Keratinocyte (primary cell): ENCODE measurements around the gene BTG4. TPM values are rescaled to one million over a fixed set of nuclear protein-coding genes. Genes with fewer than 3 reads are reported as not detected.
A peak's percentile ranks its signal among the peaks of the same experiment; 100 is the strongest.

Experiments used
- DNase-seq: peaks from one replicate; pipeline ENCODE4 v3.0.0-alpha.2; 2011; ENCODE audit warnings: low read depth, missing footprints, low spot score
- FAIRE-seq: peaks from 2 replicates; lab custom pipeline; 2011; peaks lifted over from hg19 to GRCh38; lab: Jason Lieb, UNC
- H2AFZ ChIP-seq: 2 replicates; pipeline ENCODE4 v1.6.0; 2012; ENCODE audit warnings: low read length, control low read depth, inconsistent platforms; ENCODE audit not compliant: control insufficient read depth
- H3K27ac ChIP-seq: 2 replicates; pipeline ENCODE4 v1.5.1; 2011; ENCODE audit warnings: low read length; ENCODE audit not compliant: control insufficient read depth, insufficient read depth
- H3K27me3 ChIP-seq: 3 replicates; pipeline ENCODE4 v1.6.0; 2011; ENCODE audit warnings: low read length; ENCODE audit not compliant: control insufficient read depth, insufficient read depth; ENCODE audit errors: extremely low read depth
- H3K36me3 ChIP-seq, 2 experiments: 2 replicates in 1 of 2; 3 replicates in 1 of 2; pipeline ENCODE4 v1.5.1; 2011; ENCODE audit warnings: low read length in 2 of 2, mild to moderate bottlenecking in 1 of 2; ENCODE audit not compliant: control insufficient read depth in 2 of 2, insufficient read depth in 2 of 2; ENCODE audit errors: extremely low read depth in 1 of 2
- H3K4me1 ChIP-seq: 3 replicates; pipeline ENCODE4 v1.5.1; 2011; ENCODE audit warnings: low read length; ENCODE audit not compliant: control insufficient read depth, insufficient read depth; ENCODE audit errors: extremely low read depth
- H3K4me2 ChIP-seq: 3 replicates; pipeline ENCODE4 v1.6.0; 2011; ENCODE audit warnings: low read depth, low read length; ENCODE audit not compliant: control insufficient read depth, insufficient read depth; ENCODE audit errors: extremely low read depth
- H3K4me3 ChIP-seq, 3 experiments: fragments of 200-600 bp in 1 of 3; sonication (generic) in 1 of 3; 2 replicates in 2 of 3; 3 replicates in 1 of 3; pipeline ENCODE4 v1.5.1; 2011 to 2016; ENCODE audit warnings: low read length in 3 of 3, mild to moderate bottlenecking in 3 of 3, control low read depth in 2 of 3, inconsistent platforms in 1 of 3, low read depth in 1 of 3, mixed read lengths in 1 of 3, mixed run types in 1 of 3, moderate library complexity in 1 of 3; ENCODE audit not compliant: control insufficient read depth in 2 of 3, insufficient read depth in 2 of 3; ENCODE audit errors: extremely low read depth in 1 of 3
- H3K79me2 ChIP-seq: 2 replicates; pipeline ENCODE4 v1.6.0; 2012; ENCODE audit warnings: low read length; ENCODE audit not compliant: control insufficient read depth, insufficient read depth
- H3K9ac ChIP-seq: 3 replicates; pipeline ENCODE4 v1.6.0; 2011; ENCODE audit warnings: low read length; ENCODE audit not compliant: control insufficient read depth, insufficient read depth; ENCODE audit errors: extremely low read depth
- H3K9me1 ChIP-seq: 3 replicates; pipeline ENCODE4 v1.6.0; 2011; ENCODE audit warnings: low read length; ENCODE audit not compliant: control insufficient read depth, insufficient read depth; ENCODE audit errors: extremely low read depth
- H3K9me3 ChIP-seq: 2 replicates; pipeline ENCODE4 v1.5.1; 2012; ENCODE audit warnings: low read depth, low read length; ENCODE audit not compliant: control insufficient read depth
- H4K20me1 ChIP-seq: 3 replicates; pipeline ENCODE4 v1.6.0; 2011; ENCODE audit warnings: low read length; ENCODE audit not compliant: control insufficient read depth, insufficient read depth; ENCODE audit errors: extremely low read depth
- CTCF ChIP-seq, 3 experiments: IDR thresholded peaks in 1 of 3; conservative IDR thresholded peaks in 1 of 3; optimal IDR thresholded peaks in 1 of 3; 2 replicates in 2 of 3; 3 replicates in 1 of 3; pipeline versions ENCODE3 to v1.5.1; 2011; ENCODE audit warnings: low read length in 3 of 3, mild to moderate bottlenecking in 3 of 3, moderate library complexity in 2 of 3, control low read depth in 1 of 3, inconsistent platforms in 1 of 3; ENCODE audit not compliant: insufficient read depth in 2 of 3; ENCODE audit errors: extremely low read depth in 1 of 3
- EZH2 ChIP-seq: IDR thresholded peaks from one replicate; pipeline ENCODE4 v1.6.1; 2012; ENCODE audit warnings: inconsistent platforms, mild to moderate bottlenecking, low read length, moderate library complexity
- dilution Hi-C: fragments of 300-500 bp; cut with MboI; formaldehyde crosslinking; loops from one replicate; pipeline ENCODE4 v1.7.0; 2020; ENCODE audit warnings: low sequenced_read_pairs; ENCODE audit not compliant: extremely low pct_ligation_motif_present
- polyA plus RNA-seq, 5 experiments: library from polyadenylated mRNA; depleted of rRNA in 3 of 5; stranded (reverse) in 3 of 5; stranded (forward) in 1 of 5; unstranded in 1 of 5; fragments of >200 nt; gene quantifications; 1 replicate in 1 of 5; 2 replicates in 3 of 5; 3 replicates in 1 of 5; pipeline versions ENCODE4 v1.2.1 to v1.2.3, GENCODE V29; 2011 to 2012; ENCODE audit warnings: missing spikeins in 2 of 5, low read depth in 1 of 5, low replicate concordance in 1 of 5

BTG4 gene
- polyA plus RNA-seq, 1 donor (not counting 4 experiments of a cell fraction or from before 2014, with no cell fraction given), result 0.12 TPM

- FAIRE-seq, result no peak
- H3K4me3 ChIP-seq, result no peak overlapping the region
- peak overlapping the region; percentile 29 for H3K27ac ChIP-seq
- peak overlapping the region; percentile 20 for H3K4me2 ChIP-seq
- H3K79me2 ChIP-seq, result no peaks in the 10 kb centered on the region
- no peak overlapping the region for H3K9ac ChIP-seq
- dilution Hi-C loops, result no loop called here
- no peak for DNase-seq
- no peak for TF ChIP-seq CTCF (optimal IDR thresholded peaks at IDR 0.05 in 1 of 3, IDR thresholded peaks at IDR 0.05 in 1 of 3, conservative IDR thresholded peaks at IDR 0.05 in 1 of 3; ENCODE audit: extremely low read depth in 1 of 3, insufficient read depth in 2 of 3, low read length in 3 of 3)
- TF ChIP-seq EZH2, result no peak
- no peaks in the 10 kb centered on the region for H3K27me3 ChIP-seq
- no peaks in the 10 kb centered on the region for H3K9me1 ChIP-seq
- H3K36me3 ChIP-seq, result no peaks in the 10 kb centered on the region
- H3K4me1 ChIP-seq, result peaks cover 37% of the 10 kb centered on the region
- H2AFZ ChIP-seq, result no peak overlapping the region
- H4K20me1 ChIP-seq, result no peaks in the 10 kb centered on the region
- no peaks in the 10 kb centered on the region for H3K9me3 ChIP-seq
Measured at GRCh38 chr11:111521135-111521534, 8.9 kb upstream of the BTG4 start.

GRCh38 chr11:111520560-111520959 lies 8.4 kb upstream of the BTG4 start:
- peak overlapping the region; percentile 29 for H3K27ac ChIP-seq
- H4K20me1 ChIP-seq, result no peaks in the 10 kb centered on the region
- dilution Hi-C loops, result no loop called here
- no peak for DNase-seq
- no peaks in the 10 kb centered on the region for H3K9me1 ChIP-seq
- H3K79me2 ChIP-seq, result no peaks in the 10 kb centered on the region
- no peak overlapping the region for H3K4me3 ChIP-seq
- no peak overlapping the region for H2AFZ ChIP-seq
- no peaks in the 10 kb centered on the region for H3K36me3 ChIP-seq
- TF ChIP-seq CTCF (optimal IDR thresholded peaks at IDR 0.05 in 1 of 3, IDR thresholded peaks at IDR 0.05 in 1 of 3, conservative IDR thresholded peaks at IDR 0.05 in 1 of 3; ENCODE audit: extremely low read depth in 1 of 3, insufficient read depth in 2 of 3, low read length in 3 of 3) (no peak), EZH2 (no peak)
- H3K27me3 ChIP-seq, result no peaks in the 10 kb centered on the region
- peaks cover 31% of the 10 kb centered on the region for H3K4me1 ChIP-seq
- H3K9ac ChIP-seq, result no peak overlapping the region
- no peaks in the 10 kb centered on the region for H3K9me3 ChIP-seq
- no peak overlapping the region for H3K4me2 ChIP-seq
- FAIRE-seq, result no peak
